Measurements from ENCODE around the gene ZAP70.

DNA sequence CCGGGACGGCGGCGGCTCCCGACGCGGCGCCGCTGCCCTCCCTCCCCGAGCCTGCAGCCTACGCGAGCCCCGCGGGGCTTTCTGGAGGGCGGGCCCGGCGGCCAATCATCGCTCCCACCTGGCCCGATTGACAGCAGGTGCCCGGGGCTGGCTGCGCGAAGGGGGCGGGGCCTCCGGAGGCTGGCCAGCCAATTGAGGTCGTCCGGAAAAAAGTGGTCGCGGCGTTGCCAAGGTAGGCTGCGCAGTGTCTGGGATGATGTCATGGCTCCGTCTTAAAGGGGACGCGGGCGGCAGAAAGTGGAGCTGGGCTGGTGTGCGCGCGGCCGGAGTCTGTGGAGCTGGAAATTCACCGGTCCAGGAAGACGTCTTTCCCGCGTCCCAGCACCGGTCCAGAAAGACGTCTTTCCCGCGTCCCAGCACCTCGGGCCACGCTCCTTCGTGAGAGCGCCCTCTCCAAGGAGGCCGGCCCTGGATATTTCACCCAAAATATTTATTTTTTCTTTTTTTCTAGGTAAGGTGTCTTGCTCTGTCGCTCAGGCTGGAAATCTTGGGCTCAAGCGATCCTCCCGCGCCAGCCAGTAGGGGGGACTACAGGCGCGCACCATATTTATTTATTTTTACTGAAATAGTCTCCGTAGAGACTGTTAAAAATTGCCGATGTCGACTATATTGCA lies 49.3 kb upstream of the ZAP70 start, which contains the start of gene ACTR1B:
- TF ChIP-seq EZH2 (IDR thresholded peaks at IDR 0.05; ENCODE audit: low read length), result no peak
- TF ChIP-seq, protein P1, sequence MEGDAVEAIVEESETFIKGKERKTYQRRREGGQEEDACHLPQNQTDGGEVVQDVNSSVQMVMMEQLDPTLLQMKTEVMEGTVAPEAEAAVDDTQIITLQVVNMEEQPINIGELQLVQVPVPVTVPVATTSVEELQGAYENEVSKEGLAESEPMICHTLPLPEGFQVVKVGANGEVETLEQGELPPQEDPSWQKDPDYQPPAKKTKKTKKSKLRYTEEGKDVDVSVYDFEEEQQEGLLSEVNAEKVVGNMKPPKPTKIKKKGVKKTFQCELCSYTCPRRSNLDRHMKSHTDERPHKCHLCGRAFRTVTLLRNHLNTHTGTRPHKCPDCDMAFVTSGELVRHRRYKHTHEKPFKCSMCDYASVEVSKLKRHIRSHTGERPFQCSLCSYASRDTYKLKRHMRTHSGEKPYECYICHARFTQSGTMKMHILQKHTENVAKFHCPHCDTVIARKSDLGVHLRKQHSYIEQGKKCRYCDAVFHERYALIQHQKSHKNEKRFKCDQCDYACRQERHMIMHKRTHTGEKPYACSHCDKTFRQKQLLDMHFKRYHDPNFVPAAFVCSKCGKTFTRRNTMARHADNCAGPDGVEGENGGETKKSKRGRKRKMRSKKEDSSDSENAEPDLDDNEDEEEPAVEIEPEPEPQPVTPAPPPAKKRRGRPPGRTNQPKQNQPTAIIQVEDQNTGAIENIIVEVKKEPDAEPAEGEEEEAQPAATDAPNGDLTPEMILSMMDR (optimal IDR thresholded peaks at IDR 0.05 in 1 of 3, IDR thresholded peaks at IDR 0.05 in 1 of 3, conservative IDR thresholded peaks at IDR 0.05 in 1 of 3; ENCODE audit: extremely low read depth in 1 of 3, insufficient read depth in 2 of 3, low read length in 3 of 3), result peak; percentile 35 to 51 (median 37)

Data from keratinocyte (primary cell).